DOHH2 (cell line): Measurements from ENCODE around the gene PRKAR2B.

Source experiments
- EZH2phosphoT487 ChIP-seq: fragments of 200-600 bp; sonication (generic); IDR thresholded peaks from 2 replicates; pipeline ENCODE4 v1.6.1; 2017; ENCODE audit warnings: borderline replicate concordance, mild to moderate bottlenecking, antibody characterized with exemption, low read length, moderate library complexity, mixed read lengths
- TF ChIP-seq, protein P1 (sequence below): fragments of 200-600 bp; sonication (generic); IDR thresholded peaks from one replicate; pipeline ENCODE4 v1.5.1; 2014; ENCODE audit warnings: antibody characterized with exemption, mild to moderate bottlenecking, low read depth, low read length; ENCODE audit not compliant: poor library complexity, severe bottlenecking

DNA sequence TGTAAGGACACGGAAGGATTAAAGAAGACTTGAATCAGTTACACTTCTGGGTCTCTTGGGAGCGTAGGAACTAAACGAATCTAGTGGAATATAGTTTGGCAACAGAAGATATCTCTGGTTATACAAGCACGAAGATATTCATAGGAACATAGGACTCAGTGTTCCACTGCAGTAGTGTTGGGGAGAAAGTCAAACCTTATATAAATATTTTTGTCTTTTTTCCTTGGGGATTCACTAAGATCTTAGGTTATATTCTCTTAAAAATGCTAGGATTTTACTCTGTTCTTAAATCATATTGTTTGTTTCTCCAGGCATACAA lies 21.4 kb downstream of the PRKAR2B start:
- TF ChIP-seq, protein P1, sequence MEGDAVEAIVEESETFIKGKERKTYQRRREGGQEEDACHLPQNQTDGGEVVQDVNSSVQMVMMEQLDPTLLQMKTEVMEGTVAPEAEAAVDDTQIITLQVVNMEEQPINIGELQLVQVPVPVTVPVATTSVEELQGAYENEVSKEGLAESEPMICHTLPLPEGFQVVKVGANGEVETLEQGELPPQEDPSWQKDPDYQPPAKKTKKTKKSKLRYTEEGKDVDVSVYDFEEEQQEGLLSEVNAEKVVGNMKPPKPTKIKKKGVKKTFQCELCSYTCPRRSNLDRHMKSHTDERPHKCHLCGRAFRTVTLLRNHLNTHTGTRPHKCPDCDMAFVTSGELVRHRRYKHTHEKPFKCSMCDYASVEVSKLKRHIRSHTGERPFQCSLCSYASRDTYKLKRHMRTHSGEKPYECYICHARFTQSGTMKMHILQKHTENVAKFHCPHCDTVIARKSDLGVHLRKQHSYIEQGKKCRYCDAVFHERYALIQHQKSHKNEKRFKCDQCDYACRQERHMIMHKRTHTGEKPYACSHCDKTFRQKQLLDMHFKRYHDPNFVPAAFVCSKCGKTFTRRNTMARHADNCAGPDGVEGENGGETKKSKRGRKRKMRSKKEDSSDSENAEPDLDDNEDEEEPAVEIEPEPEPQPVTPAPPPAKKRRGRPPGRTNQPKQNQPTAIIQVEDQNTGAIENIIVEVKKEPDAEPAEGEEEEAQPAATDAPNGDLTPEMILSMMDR = no peak
- TF ChIP-seq EZH2phosphoT487 = no peak
